Right lobe of liver (tissue), 6 donors: ENCODE measurements around the gene TNFAIP6. TPM values are rescaled to one million over a fixed set of nuclear protein-coding genes. Genes with fewer than 3 reads are reported as not detected.
"Not testable (repeated sequence)": the region's sequence is repeated elsewhere in the genome, so short reads cannot be mapped to it uniquely, and the experiment has no call there.

Experiments
- ATAC-seq, 4 donors: fragments of 200-7000 bp; cut with Tn5 transposase; one replicate each; pipeline ENCODE4 v1.9.1; 2020; ENCODE audit warnings: mild to moderate bottlenecking in 4 of 4, moderate library complexity in 4 of 4
- DNase-seq, 3 donors: peaks; one replicate each; pipeline ENCODE4 v3.0.0-alpha.2; 2020
- H3K27ac ChIP-seq, 3 donors: fragments of 200-600 bp; one replicate each; pipeline ENCODE4 v1.8.0; 2022
- H3K27me3 ChIP-seq, 2 donors: fragments of 200-600 bp; one replicate each; pipeline ENCODE4 v1.8.0; 2022
- H3K36me3 ChIP-seq, 4 donors: fragments of 200-600 bp; sonication (generic) in 1 of 4; one replicate each; pipeline versions ENCODE4 v1.5.1 to v1.8.0; 2017 to 2022; ENCODE audit warnings: control low read depth in 1 of 4
- H3K4me1 ChIP-seq, 4 donors: fragments of 200-600 bp; sonication (generic) in 1 of 4; one replicate each; pipeline versions ENCODE4 v1.5.1 to v1.8.0; 2017 to 2022; ENCODE audit warnings: control low read depth in 1 of 4
- H3K4me3 ChIP-seq, 3 donors: fragments of 200-600 bp; one replicate each; pipeline ENCODE4 v1.8.0; 2022
- H3K9me3 ChIP-seq, 4 donors: fragments of 200-600 bp; sonication (generic) in 1 of 4; one replicate each; pipeline versions ENCODE4 v1.5.1 to v1.8.0; 2017 to 2022; ENCODE audit warnings: control low read depth in 1 of 4
- POLR2A ChIP-seq: fragments of 450-650 bp; IDR thresholded peaks from one replicate; pipeline ENCODE4 v1.6.1; 2017; ENCODE audit warnings: antibody characterized with exemption, mild to moderate bottlenecking
- WGBS: methylation state at CpG from one replicate; pipeline ENCODE4 v1.1.6; 2018; ENCODE audit warnings: low coverage, low lambda C conversion rate; ENCODE audit not compliant: insufficient coverage; ENCODE audit errors: missing lambda C conversion rate; 5-methylcytosine and 5-hydroxymethylcytosine counted together
- intact Hi-C, 2 donors: fragments of 100-400 bp; cut with DNase I; formaldehyde crosslinking; loops; one replicate each; pipeline versions ENCODE4 v1.11.2 to v1.14.1; 2022
- microRNA-seq, 2 donors: library from miRNA; unstranded; fragments of <30 nt; microRNA quantifications; one replicate each; pipeline ENCODE4, GENCODE V29; 2019 to 2020
- small RNA-seq, 2 experiments: library from RNA; depleted of rRNA; stranded (forward); fragments of <200 nt; gene quantifications; one replicate each; pipeline ENCODE3, GENCODE V24; 2016
- total RNA-seq, 6 experiments: library from RNA; depleted of rRNA in 2 of 6; stranded (reverse); fragments of >200 nt in 2 of 6; fragmentation: NEBNext Ultra II Directional in 3 of 6; extraction: Animal tissue kit (Norgen Biotek cat#: 25700) in 3 of 6; gene quantifications; one replicate each; pipeline versions ENCODE4 v1.1.0 to v1.2.4, GENCODE V29; 2016 to 2023
- TF ChIP-seq, protein P1 (sequence below), 4 donors: fragments of 200-600 bp in 3 of 4; fragments of 450-650 bp in 1 of 4; IDR thresholded peaks; one replicate each; pipeline versions ENCODE4 v1.5.1 to v1.8.0; 2016 to 2022; ENCODE audit warnings: antibody characterized with exemption in 4 of 4, mild to moderate bottlenecking in 2 of 4
- donor health status: DM: no; HTN: yes; CAD: no.
- donor health status: DM: no; HTN: no; CAD: no.
- donor health status: DM: no; HTN: no; CAD: no.
- donor health status: DM: no; HTN: yes; CAD: no.
- donor health status: DM: no; HTN: yes; CAD: no.

The TNFAIP6 gene
- total RNA-seq, 6 experiments from 2014 or later: 0.15 to 0.31 TPM; not detected in 4

DNA sequence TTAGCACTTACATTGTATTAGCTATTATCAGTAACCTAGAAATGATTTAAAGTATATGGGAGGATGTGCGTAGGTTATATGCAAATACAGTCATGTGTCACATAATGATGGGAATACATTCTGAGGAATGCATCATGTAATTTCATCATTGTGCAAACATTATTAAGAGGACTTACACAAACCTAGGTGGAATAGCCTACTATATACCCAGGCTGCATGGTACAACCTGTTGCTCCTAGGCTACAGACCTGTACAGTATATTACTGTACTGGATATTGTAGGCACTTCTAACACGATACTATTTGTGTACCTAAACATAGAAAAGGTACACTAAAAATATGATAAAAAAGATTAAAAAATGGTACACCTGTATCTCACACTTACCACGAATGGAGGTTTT is 60.3 kb downstream of the TNFAIP6 start:
- peaks cover 9 to 81% (median 18%) of the 10 kb centered on the region in 4 donors for H3K36me3 ChIP-seq
- no peak overlapping the region for H3K27ac ChIP-seq
- intact Hi-C loops: no loop called here
- H3K4me1 ChIP-seq: no peaks in the 10 kb centered on the region
- WGBS: 94% methylated on average over 3 of the region's 3 CpGs
- DNase-seq (no peak), ATAC-seq (no peak)
- TF ChIP-seq, protein P1, sequence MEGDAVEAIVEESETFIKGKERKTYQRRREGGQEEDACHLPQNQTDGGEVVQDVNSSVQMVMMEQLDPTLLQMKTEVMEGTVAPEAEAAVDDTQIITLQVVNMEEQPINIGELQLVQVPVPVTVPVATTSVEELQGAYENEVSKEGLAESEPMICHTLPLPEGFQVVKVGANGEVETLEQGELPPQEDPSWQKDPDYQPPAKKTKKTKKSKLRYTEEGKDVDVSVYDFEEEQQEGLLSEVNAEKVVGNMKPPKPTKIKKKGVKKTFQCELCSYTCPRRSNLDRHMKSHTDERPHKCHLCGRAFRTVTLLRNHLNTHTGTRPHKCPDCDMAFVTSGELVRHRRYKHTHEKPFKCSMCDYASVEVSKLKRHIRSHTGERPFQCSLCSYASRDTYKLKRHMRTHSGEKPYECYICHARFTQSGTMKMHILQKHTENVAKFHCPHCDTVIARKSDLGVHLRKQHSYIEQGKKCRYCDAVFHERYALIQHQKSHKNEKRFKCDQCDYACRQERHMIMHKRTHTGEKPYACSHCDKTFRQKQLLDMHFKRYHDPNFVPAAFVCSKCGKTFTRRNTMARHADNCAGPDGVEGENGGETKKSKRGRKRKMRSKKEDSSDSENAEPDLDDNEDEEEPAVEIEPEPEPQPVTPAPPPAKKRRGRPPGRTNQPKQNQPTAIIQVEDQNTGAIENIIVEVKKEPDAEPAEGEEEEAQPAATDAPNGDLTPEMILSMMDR (IDR thresholded peaks at IDR 0.05): no peak
- no peak for TF ChIP-seq POLR2A
- no peaks in the 10 kb centered on the region for H3K9me3 ChIP-seq
- no peaks in the 10 kb centered on the region for H3K27me3 ChIP-seq
- no peak overlapping the region for H3K4me3 ChIP-seq

DNA sequence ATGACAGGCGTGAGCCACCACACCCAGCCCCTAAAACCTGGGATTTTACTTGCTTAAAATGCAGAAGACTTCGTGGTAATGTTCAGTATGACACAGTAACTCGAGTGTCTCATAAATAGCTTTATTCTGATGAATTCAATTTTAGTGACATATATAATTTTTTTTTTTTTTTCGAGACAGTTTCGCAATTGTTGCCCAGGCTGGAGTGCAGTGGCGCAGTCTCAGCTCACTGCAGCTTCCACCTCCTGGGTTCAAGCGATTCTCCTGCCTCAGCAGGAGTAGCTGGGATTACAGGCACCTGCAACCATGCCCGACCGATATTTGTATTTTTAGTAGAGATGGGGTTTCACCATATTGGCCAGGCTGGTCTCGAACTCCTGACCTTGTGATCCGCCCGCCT is 64.3 kb downstream of the TNFAIP6 start:
- H3K9me3 ChIP-seq, intact Hi-C loops, H3K4me3 ChIP-seq, H3K27ac ChIP-seq, H3K4me1 ChIP-seq, ATAC-seq, H3K27me3 ChIP-seq, DNase-seq: not testable (repeated sequence)
- 90% methylated on average over 9 of the region's 12 CpGs for WGBS
- H3K36me3 ChIP-seq: peaks cover 9 to 73% (median 14%) of the 10 kb centered on the region in 4 donors

DNA sequence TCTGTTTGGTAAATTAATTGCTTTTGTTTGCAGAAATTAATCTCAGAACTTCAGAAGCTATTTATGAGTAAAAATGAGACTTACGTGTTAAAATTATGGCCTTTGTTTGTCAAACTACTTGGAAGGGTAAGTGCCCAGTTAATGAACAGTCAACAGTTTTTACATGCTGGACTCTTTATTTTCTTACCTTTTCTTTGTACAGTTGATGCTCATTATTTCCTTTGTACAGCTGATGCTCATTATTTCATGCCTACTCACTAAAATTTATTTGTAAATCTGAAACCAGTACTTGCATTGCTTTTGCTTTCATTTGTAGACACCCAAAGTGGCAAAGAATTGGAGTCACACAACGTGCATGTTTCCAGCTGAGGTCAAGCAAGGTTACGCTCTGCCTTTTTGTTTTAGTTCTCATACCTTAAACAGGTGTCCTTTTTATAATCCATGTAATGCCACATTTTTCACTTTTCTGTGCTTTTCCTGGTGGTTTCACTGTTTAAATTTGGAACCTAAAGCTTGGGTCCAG is 65.6 kb downstream of the TNFAIP6 start:
- intact Hi-C loops: no loop called here
- TF ChIP-seq, protein P1 (IDR thresholded peaks at IDR 0.05): no peak
- TF ChIP-seq POLR2A: no peak
- 60% methylated on average over 3 of the region's 3 CpGs for WGBS
- Histone ChIP-seq H3K4me3 (no peak overlapping the region), H3K36me3 (peaks cover 9 to 60% (median 12%) of the 10 kb centered on the region in 4 donors), H3K27me3 (no peaks in the 10 kb centered on the region), H3K9me3 (no peaks in the 10 kb centered on the region), H3K4me1 (no peaks in the 10 kb centered on the region), H3K27ac (no peak overlapping the region)
- ATAC-seq (no peak), DNase-seq (no peak)

DNA sequence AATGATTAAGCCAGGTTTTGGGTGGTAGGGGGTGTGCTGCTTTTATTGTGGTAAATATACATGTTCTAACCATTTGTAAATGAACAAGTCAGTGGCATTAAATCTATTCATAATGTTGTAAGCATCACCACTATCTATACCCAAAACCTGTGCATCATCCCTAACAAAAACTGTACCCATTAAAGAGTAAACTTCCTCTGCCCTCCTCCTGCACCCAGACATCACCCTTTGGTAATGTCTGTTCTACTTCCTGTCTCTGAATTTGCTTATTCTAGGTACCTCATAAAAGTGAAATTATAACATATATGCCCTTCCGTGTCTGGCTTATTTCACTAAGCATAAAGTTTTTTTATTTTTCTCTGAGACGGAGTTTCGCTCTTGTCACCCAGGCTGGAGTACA is 66.4 kb downstream of the TNFAIP6 start:
- Histone ChIP-seq H3K9me3 (no peaks in the 10 kb centered on the region), H3K4me3 (no peak overlapping the region), H3K27ac (no peak overlapping the region), H3K36me3 (peaks cover 9 to 58% (median 12%) of the 10 kb centered on the region in 4 donors), H3K27me3 (no peaks in the 10 kb centered on the region), H3K4me1 (no peaks in the 10 kb centered on the region)
- WGBS: 75% methylated on average over 1 of the region's 3 CpGs
- DNase-seq: no peak
- no peak for ATAC-seq
- TF ChIP-seq POLR2A: no peak
- TF ChIP-seq, protein P1 (IDR thresholded peaks at IDR 0.05): no peak
- intact Hi-C loops: no loop called here

Small RNA genes lying within 50 kb of the gene (microRNA-seq; reads per million reads assigned to microRNA genes)
- 0 reads per million in 2 donors for gene MIR4773-1
- gene MIR4773-2: 0 reads per million in 2 donors

Small RNA genes lying within 50 kb of the gene (small RNA-seq; reads per million reads assigned to genes)
- gene MIR4773-1 (0 reads per million in 2 experiments), gene RN7SL124P (0 reads per million in 2 experiments)

Other genes starting within 250 kb of the TNFAIP6 start
- gene RBM43, start 95.7 kb upstream of the TNFAIP6 start, total RNA-seq: 1 to 10 TPM; 2.2 to 4.2 (median 3.3) TPM
- gene NMI, start 67.9 kb upstream of the TNFAIP6 start, total RNA-seq: 10 to 100 TPM in 3 of 6 experiments, 1 to 10 TPM in 3; 7.2 to 14.2 (median 10.2) TPM
- 10 to 100 TPM; 10.3 to 16.0 (median 13.4) TPM for gene RIF1, start 52.3 kb downstream of the TNFAIP6 start, total RNA-seq